H1 (cell line): ENCODE data around the gene PDE2A. TPM values are rescaled to one million over a fixed set of nuclear protein-coding genes. Genes with fewer than 3 reads are reported as not detected.

Experiments used
- CHD7 ChIP-seq: fragments of 300-600 bp; sonication (generic); IDR thresholded peaks from 2 replicates; pipeline ENCODE4 v1.7.1; 2012; ENCODE audit warnings: low read length, moderate library complexity, mild to moderate bottlenecking, inconsistent platforms; ENCODE audit not compliant: insufficient replicate concordance
- HDAC2 ChIP-seq, 2 experiments: fragments of 300-600 bp in 1 of 2; sonication (generic) in 1 of 2; IDR thresholded peaks; 2 replicates each; pipeline ENCODE4 v1.6.1; 2011 to 2012; ENCODE audit warnings: low read depth in 2 of 2, low read length in 2 of 2, mild to moderate bottlenecking in 2 of 2, moderate library complexity in 2 of 2, borderline replicate concordance in 1 of 2, inconsistent platforms in 1 of 2
- PHF8 ChIP-seq: fragments of 200-600 bp; sonication (generic); conservative IDR thresholded peaks from 2 replicates; pipeline ENCODE4 v1.7.1; 2012; ENCODE audit warnings: low read depth, mild to moderate bottlenecking, inconsistent platforms, low read length, moderate library complexity
- POLR2A ChIP-seq, 2 experiments: IDR thresholded peaks; 1 replicate in 1 of 2; 2 replicates in 1 of 2; pipeline ENCODE4 v1.6.1; 2011; ENCODE audit warnings: low read depth in 2 of 2, low read length in 2 of 2, mild to moderate bottlenecking in 2 of 2; ENCODE audit errors: control extremely low read depth in 1 of 2
- POLR2AphosphoS5 ChIP-seq: IDR thresholded peaks from 2 replicates; pipeline ENCODE4 v1.6.1; 2011; ENCODE audit warnings: low read depth, low read length
- SIN3A ChIP-seq, 2 experiments: IDR thresholded peaks in 1 of 2; conservative IDR thresholded peaks in 1 of 2; 2 replicates each; pipeline ENCODE4 v1.6.1; 2011 to 2012; ENCODE audit warnings: low read length in 2 of 2, improper control_type of control experiment in 1 of 2, low read depth in 1 of 2, mild to moderate bottlenecking in 1 of 2
- polyA plus RNA-seq, 7 experiments: library from polyadenylated mRNA; depleted of rRNA in 3 of 7; stranded (reverse) in 5 of 7; unstranded in 2 of 7; fragments of >200 nt in 5 of 7; fragments of 200-250 nt in 2 of 7; gene quantifications; 1 replicate in 5 of 7; 2 replicates in 1 of 7; 4 replicates in 1 of 7; pipeline versions ENCODE4 v1.2.1 to v1.2.3, GENCODE V29; 2011 to 2013; ENCODE audit warnings: missing spikeins in 2 of 7, mixed read lengths in 2 of 7
- total RNA-seq: library from RNA; stranded (reverse); fragmentation: NEBNext Ultra II Directional; extraction: Animal tissue kit (Norgen Biotek cat#: 25700); gene quantifications from 2 replicates; pipeline ENCODE4 v1.2.1, GENCODE V29; 2021
- TF ChIP-seq, protein P1 (sequence below): IDR thresholded peaks from 2 replicates; pipeline ENCODE4 v1.6.1; 2012; ENCODE audit warnings: inconsistent platforms
- TF ChIP-seq, protein P2 (sequence below): IDR thresholded peaks from 2 replicates; pipeline ENCODE4 v1.6.1; 2011; ENCODE audit warnings: low read length, improper control_type of control experiment

PDE2A gene
- total and polyA plus RNA-seq, 2 of the 8 experiments (the other 6 are each of a cell fraction or from before 2014, with no cell fraction given): 3.4 to 7.1 TPM

GRCh38 chr11:72573072-72573854 is 101.0 kb downstream of the PDE2A start (continued):
- TF ChIP-seq CHD7 (no peak), PHF8 (no peak), POLR2A (IDR thresholded peaks at IDR 0.05; ENCODE audit: control extremely low read depth in 1 of 2, low read depth in 2 of 2, low read length in 2 of 2) (no peak), POLR2AphosphoS5 (no peak), HDAC2 (IDR thresholded peaks at IDR 0.05; ENCODE audit: borderline replicate concordance in 1 of 2, low read depth in 2 of 2, low read length in 2 of 2) (no peak), SIN3A (conservative IDR thresholded peaks at IDR 0.05 in 1 of 2, IDR thresholded peaks at IDR 0.05 in 1 of 2; ENCODE audit: low read depth in 1 of 2, low read length in 2 of 2) (no peak)
- TF ChIP-seq, protein P1, sequence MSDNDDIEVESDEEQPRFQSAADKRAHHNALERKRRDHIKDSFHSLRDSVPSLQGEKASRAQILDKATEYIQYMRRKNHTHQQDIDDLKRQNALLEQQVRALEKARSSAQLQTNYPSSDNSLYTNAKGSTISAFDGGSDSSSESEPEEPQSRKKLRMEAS: 0 out of 2 replicates have a peak, but pooled peaks have one; percentile 21
- TF ChIP-seq, protein P2, sequence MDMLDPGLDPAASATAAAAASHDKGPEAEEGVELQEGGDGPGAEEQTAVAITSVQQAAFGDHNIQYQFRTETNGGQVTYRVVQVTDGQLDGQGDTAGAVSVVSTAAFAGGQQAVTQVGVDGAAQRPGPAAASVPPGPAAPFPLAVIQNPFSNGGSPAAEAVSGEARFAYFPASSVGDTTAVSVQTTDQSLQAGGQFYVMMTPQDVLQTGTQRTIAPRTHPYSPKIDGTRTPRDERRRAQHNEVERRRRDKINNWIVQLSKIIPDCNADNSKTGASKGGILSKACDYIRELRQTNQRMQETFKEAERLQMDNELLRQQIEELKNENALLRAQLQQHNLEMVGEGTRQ: no peak
